ENCODE measurements around the gene TNFRSF8. TPM values are rescaled to one million over a fixed set of nuclear protein-coding genes. Genes with fewer than 3 reads are reported as not detected.
"Not testable (repeated sequence)": the region's sequence is repeated elsewhere in the genome, so short reads cannot be mapped to it uniquely, and the experiment has no call there.

TNFRSF8 gene
- 6.1 and 7.7 TPM in 2 replicates for total RNA-seq (2014; rRNA removed; shearing (Covaris generic))
- polyA plus RNA-seq (2015; cell fraction: cytosol; rRNA removed): 1.1 and 1.4 TPM in 2 replicates
- 2.3 and 2.6 TPM in 2 replicates for polyA plus RNA-seq (2015; cell fraction: nucleus; rRNA removed)

- DNase-seq (ENCODE audit: low read depth): peak; percentile 63
These were observed at the start of gene TNFRSF8 for GRCh38 chr1:12063141-12064072. TSS of gene TNFRSF8 (plus strand) at chr1:12063303. CDS start at chr1:12063599, 296 bp downstream.

- no peak for DNase-seq (ENCODE audit: low read depth)
These were observed 48.7 kb upstream of the TNFRSF8 start for GRCh38 chr1:12014141-12014991.

- DNase-seq (ENCODE audit: low read depth): no peak
These were observed 48.1 kb upstream of the TNFRSF8 start for GRCh38 chr1:12015001-12015491.

- DNase-seq (ENCODE audit: low read depth): no peak
These were observed 47.6 kb upstream of the TNFRSF8 start for GRCh38 chr1:12015499-12015898.

GRCh38 chr1:12016182-12016581, 46.9 kb upstream of the TNFRSF8 start:
- no peak for DNase-seq (ENCODE audit: low read depth)

- DNase-seq (ENCODE audit: low read depth): peak; percentile 36
These were observed 43.1 kb upstream of the TNFRSF8 start for GRCh38 chr1:12019858-12020509.

GRCh38 chr1:12021616-12022015, 41.5 kb upstream of the TNFRSF8 start:
- no peak for DNase-seq (ENCODE audit: low read depth)

- no peak for DNase-seq (ENCODE audit: low read depth)
These were observed 41.1 kb upstream of the TNFRSF8 start for GRCh38 chr1:12022036-12022435.

GRCh38 chr1:12026586-12026985, 36.5 kb upstream of the TNFRSF8 start:
- no peak for DNase-seq (ENCODE audit: low read depth)

GRCh38 chr1:12028248-12028647, 34.9 kb upstream of the TNFRSF8 start:
- DNase-seq (ENCODE audit: low read depth): no peak

GRCh38 chr1:12028957-12029511, 34.1 kb upstream of the TNFRSF8 start:
- no peak for DNase-seq (ENCODE audit: low read depth)

- DNase-seq (ENCODE audit: low read depth): no peak
These were observed 33.3 kb upstream of the TNFRSF8 start for GRCh38 chr1:12029720-12030339.

GRCh38 chr1:12031039-12031980, 31.8 kb upstream of the TNFRSF8 start:
- peak; percentile 21 for DNase-seq (ENCODE audit: low read depth)

- no peak for DNase-seq (ENCODE audit: low read depth)
These were observed 30.9 kb upstream of the TNFRSF8 start for GRCh38 chr1:12032161-12032621.

- DNase-seq (ENCODE audit: low read depth): not testable (repeated sequence)
These were observed 29.7 kb upstream of the TNFRSF8 start for GRCh38 chr1:12033441-12033840.

GRCh38 chr1:12034381-12034801, 28.7 kb upstream of the TNFRSF8 start:
- DNase-seq (ENCODE audit: low read depth): no peak

GRCh38 chr1:12035312-12035711, 27.8 kb upstream of the TNFRSF8 start:
- DNase-seq (ENCODE audit: low read depth): no peak

GRCh38 chr1:12037486-12038355, 25.4 kb upstream of the TNFRSF8 start:
- DNase-seq (ENCODE audit: low read depth): no peak

Data from HT1080 (cell line).